HTERT RPE-1 (cell line): ENCODE measurements around the gene CDH13.

ENCODE experiments used
- in situ Hi-C: fragments of 300-500 bp; cut with MboI; formaldehyde crosslinking; loops from 4 replicates; pipeline ENCODE4 v1.14.3; 2020; ENCODE audit warnings: low sequenced_read_pairs

CDH13 gene

GRCh38 chr16:82990155-82990554 lies 363.4 kb downstream of the CDH13 start:
- in situ Hi-C loops, result no loop called here

- in situ Hi-C loops, result no loop called here
Observed at GRCh38 chr16:82991410-82991809, 364.6 kb downstream of the CDH13 start.

DNA sequence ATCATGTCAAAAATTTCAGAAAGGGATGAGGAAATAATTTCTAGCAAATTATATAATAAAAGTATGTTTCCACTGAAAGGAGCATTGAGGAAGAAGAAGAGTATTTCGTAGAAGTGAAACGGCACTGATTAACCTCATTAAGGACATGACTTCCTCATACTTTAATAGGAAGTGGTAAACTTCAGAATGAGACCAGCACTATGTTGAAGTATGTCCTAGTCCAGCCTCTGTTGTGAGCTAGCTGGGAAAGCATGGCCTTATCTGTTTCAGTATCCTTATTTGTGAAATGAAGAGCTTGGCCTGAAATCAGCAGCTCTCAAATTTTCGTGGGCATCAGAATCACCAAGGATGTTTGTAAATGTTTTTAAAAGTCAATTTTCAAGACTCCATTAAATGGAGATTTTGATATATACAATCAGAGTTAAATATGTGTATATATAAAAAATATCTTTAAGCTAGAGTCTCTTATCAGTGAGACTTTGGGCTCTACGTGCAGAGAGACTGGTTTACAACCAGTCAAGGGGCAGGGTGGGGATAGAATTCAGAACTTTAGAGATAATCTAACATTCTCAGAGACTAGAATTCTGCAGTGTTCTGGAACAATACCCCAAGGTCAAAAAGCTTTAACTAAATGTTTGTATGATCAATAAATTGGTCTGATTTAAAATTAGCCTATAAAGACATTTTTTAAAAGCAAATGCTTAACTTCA lies 365.4 kb downstream of the CDH13 start:
- in situ Hi-C loops, result no loop called here

- in situ Hi-C loops, result no loop called here
Observed at GRCh38 chr16:82992786-82993185, 366.0 kb downstream of the CDH13 start.

DNA sequence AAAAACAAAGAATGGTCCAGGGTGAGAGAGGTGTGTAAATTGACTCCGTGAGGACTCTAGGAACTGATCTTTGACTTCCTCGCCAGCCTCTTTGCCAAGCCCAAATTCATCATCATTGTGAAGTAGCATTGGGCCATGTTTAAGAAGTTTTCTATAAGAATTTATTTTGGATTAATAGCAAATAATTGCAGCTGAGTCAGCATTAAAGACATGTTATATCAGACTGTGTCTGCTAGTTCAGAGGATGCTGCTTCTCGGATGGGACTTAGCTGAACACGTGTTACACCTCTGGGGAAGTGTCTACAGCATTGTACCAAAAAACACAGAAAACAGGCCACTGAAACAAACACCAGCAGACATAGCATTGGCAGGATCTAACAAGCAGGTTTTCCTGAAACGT lies 366.6 kb downstream of the CDH13 start:
- in situ Hi-C loops, result no loop called here

DNA sequence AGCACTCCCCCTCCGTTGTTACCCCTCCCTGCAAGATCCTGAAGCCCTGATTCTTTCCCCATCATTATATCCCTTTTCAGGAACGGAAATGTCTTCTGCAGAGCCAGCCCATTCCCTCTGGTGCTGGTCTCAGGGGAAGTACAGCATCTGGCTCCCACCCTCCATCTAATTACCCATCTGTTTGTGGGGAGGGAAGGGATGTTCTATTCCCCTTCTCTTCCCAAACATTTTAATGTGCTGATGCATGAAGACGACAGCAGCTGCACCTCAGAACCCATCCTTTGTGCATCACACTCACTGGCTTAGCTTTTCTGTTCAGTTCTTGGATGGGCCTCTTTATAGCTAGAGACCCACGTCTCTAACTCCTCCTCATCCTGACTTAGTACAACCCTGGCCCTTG lies 367.2 kb downstream of the CDH13 start:
- in situ Hi-C loops, result no loop called here

GRCh38 chr16:82995286-82995923 lies 368.6 kb downstream of the CDH13 start:
- in situ Hi-C loops, result no loop called here

DNA sequence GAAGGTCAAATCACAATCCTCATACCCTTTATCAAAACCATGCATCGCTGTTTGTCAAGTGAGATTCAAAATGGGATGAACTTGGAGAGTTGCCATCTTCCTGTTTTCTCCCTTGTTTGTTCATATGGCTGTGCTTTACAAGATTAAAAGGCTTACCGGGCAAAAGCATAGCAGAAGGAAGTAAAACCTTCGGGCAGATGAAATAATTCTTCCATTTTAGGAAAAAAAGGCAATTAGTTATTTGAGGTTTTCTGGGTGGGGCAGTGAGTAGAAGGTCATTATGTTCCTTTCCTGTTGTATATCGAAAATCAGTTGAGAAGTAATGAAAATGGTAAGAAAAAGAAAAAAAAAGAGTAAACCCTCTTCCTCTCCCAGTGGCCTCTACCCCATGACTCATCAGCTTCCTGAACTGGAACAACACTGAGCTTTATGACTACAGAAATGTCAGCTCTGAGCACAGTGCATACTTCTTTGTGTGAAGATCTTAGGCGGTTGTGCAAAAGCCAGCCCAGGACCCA lies 369.2 kb downstream of the CDH13 start:
- in situ Hi-C loops, result no loop called here

- in situ Hi-C loops, result no loop called here
Observed at GRCh38 chr16:82996814-82997213, 370.0 kb downstream of the CDH13 start.

DNA sequence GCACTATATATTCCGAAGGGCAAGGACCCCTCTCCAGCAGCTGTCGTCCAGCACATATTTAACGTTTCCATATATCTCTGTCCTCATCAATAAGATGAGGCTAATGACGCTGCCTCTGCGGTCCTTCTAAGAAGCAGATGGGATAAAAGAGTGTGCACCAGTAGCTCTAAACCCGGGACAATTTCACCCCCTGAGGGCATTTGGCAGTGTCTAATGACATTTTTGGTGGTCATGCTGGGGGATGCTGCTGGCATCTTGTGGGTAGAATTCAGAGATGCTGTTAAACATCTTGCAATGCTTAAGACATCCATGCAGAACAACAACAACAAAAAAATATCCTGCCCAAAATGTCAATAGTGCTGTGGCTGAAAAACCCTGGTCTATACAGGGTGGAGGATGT lies 372.9 kb downstream of the CDH13 start:
- in situ Hi-C loops, result no loop called here

DNA sequence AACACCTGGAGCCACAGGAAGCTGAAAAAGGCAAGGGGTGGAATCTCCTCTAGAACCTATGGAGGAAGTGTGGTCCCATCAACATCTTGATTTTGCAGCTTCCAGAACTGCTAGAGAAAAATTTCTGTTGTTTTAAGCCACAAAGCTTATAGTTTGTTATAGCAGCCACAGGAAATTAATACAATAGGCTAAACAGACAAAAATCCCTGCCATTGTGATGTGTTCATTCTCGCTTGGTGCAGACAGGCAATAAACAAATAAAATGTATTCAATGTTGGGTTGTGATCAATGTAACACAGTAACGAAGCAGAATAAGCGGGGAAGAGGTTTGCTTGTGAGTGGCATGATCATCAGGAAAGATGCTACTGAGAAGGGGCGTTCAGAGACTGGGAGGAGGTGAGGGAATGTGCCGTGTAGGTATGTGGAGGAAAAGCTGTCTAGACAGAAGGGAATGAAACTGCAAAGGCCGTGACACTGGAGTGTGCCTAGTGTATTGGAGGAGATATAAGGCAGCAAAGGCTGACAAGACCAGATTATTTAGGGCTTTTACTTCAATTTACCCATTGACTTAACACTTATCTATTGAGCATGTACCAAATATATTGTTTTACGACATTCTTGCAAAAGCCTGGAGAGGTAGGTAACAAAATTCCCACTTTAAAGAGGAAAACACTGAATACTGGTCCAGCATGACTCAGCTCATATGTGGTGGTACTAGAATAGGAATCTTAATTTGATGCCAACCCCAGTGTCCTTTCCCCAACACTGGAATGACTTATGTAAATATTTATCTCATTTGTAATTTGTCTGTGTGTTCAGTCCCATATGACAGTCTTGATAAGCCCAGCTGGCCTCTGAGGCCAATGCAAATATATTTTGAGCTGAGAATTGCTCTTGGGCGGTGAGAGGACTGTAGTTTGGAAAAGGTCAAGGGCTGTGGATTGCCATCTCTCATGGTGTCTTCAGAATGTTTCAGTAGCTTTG lies 375.9 kb downstream of the CDH13 start:
- in situ Hi-C loops, result no loop called here

DNA sequence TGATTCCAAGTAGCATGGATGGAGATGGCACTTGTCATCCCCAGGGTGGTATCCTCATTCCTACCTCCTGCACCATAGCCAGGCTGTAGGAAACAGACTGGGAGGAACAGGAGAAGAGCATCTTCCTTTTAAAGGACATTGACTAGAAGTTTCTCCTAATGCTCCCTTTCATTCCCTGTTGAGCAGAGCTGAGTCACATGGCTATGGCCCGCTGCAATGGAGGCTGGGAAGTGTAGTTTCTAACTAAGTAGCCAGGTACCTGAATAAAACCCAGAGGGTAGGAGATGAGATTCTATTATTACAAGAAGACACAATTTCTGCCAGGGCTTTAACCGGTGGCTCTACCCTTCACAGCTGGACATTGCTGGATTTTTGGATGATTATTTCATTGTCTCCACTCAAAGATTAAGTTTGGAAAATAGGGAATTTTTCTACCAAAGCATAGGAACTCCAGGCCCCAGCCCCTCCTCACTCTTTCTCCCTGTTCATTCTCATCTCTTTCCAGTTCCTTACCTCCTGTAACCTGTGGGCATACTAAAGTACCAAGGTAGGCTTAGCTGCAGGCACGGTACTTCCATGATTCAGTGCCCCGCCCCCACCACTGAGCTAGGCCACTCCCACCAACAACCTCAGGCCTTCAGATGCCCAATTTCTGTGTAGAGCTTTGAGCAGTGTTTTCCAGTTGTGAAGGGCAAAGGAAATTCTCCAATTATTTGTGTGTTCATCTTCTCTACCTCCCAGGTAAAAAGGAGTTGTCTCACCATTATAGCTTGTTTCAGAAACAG lies 378.3 kb downstream of the CDH13 start:
- in situ Hi-C loops, result no loop called here

DNA sequence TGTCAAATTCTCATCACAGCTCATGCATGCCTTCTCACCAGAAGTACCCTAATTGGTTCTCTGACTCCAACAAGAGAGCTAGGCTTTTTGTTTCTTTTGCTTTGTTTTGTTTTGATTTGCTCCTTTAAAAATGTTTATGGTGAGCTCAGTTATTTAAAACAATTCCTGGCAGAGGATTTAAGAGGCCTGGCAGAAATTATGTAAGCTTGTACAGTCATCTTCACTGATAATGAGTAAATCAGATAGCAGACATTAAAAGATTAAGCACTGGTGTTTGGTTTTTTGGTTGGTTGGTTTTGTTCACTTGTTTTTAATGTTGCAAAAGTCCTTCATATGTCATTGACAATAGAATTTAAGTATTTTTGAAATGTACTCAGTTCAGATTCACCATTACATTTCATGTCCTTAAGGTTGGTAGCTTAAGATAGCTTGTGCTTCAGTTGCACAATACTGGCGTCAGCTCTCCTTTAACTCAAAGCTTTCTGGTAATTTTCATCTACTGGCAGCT lies 378.9 kb downstream of the CDH13 start:
- in situ Hi-C loops, result no loop called here

DNA sequence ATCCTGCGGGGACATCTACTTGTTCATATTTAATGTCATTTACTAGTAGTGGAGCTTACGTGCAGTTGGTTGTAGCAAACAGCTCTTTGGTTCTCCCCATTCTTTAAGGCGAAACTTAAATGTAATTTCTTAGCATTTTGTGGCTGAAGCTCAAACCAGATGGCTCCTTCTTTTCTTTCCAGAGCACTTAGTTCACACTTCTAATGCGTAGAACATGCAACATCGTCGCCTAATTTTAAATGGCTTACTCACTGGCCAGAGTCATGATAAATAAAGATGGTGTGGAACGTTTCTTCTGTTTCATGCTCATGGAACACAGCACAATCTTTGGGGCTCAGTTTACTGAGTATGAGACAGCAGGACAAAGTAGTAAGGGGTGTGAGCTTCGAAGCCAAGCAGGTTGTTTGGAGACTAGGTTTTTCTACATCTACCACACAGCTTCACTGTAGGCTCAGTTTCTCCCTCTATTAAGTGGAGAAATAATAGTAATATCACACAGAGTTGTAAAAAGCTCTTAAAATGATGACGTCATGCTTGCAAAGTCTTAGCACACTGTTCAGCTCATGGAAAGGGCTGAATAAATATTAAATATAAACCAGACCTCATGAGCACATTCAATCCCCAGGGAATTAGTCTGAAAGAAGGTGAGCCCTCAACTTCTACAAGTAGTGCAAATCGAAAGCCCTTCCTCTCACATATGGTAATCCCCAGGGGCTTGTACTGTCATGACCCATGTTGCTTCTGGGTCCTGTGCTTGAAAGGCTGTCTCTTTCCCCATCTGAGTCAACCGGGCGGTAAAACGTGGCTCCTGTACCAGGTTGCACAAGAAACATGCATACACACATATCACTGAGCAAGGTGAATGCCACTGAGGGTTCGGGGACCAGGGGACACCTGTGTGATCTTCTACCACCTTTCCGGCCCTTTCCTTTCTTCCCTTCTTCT lies 384.3 kb downstream of the CDH13 start:
- in situ Hi-C loops, result no loop called here

GRCh38 chr16:83011939-83012338 lies 385.2 kb downstream of the CDH13 start:
- in situ Hi-C loops, result no loop called here

DNA sequence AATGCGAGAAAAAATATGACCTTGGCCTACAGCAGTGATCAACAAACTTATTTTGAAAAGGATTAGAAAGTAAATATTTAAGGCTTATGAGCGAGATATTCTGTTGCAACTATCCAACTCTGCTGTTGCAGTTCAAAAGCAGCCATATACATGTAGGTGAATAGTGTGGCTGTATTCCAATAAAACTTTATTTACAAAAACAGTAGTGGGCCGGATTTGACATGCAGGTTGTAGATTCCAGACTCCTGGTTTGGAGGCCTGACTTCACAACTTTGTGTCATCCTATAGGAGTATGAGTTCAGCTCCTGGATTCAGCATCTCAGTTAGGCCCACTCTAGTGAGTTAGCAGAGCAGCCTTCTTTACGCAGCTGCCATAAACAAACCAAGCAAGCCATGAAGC lies 386.3 kb downstream of the CDH13 start:
- in situ Hi-C loops, result no loop called here

DNA sequence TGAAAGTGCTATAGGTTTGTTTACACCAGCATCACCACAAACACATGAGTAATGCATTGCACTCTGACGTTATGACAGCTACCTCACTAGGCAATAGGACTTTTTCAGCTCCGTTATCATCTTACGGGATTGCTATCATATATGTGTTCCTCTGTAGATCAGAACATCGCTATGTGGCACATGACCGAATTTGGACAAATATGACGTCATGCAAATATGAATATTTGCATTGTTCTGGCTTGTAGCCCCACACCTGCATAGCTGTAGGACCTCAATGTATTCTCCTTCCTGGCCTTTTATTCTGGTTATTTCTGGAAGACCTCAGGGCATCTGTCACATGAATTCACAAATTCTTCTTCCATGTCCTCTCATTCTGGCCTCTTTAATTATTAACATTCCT lies 393.2 kb downstream of the CDH13 start:
- in situ Hi-C loops, result no loop called here

DNA sequence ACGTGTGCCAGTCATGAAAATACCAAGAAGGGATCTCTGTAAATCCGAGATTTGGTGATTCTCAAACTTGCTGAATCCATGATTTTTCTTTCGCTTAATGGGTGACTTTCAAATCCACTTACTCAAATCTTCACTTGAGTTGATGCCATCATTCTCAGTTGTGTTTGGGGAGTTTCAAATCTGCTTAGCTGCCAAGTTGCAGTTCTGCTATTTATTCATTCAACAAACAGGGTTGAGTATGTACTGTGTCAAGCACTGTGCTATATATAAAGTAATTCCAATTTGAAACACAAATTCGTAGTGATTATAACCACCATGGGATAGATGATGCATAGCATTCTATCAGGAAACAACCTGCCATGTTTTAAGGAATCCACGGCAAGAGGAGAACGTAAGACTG lies 394.3 kb downstream of the CDH13 start:
- in situ Hi-C loops, result no loop called here

GRCh38 chr16:83021746-83022145 lies 395.0 kb downstream of the CDH13 start:
- in situ Hi-C loops, result no loop called here
